T-helper 9 cell (primary cell): ENCODE measurements around the gene TSSK2.
A peak's percentile ranks its signal among the peaks of the same experiment; 100 is the strongest.
"Not testable (repeated sequence)": the region's sequence is repeated elsewhere in the genome, so short reads cannot be mapped to it uniquely, and the experiment has no call there.

Experiments used
- DNase-seq: peaks from one replicate; pipeline ENCODE4 v3.0.0-alpha.2; 2020

The TSSK2 gene

DNA sequence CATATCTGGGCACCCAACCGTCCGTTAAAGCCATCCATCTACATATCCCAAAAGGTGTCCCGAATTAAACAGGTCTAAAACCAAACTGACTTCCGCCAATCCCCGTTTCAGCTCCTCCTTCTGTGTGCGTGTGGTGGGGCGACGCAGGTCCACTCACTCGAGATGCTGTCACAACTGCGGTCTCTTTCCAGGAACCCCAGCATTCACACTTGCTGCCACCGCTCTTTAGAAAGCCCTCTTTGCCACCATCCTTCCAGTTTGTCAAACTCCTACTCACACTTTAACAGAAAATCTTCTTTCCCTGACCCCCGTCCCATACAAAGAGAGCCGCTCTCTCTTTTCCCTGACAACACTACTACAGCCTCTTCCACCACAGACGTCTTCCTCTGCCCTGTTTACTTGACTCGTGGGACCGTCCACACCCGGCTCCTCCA lies 12.9 kb downstream of the TSSK2 start:
- no peak for DNase-seq

DNA sequence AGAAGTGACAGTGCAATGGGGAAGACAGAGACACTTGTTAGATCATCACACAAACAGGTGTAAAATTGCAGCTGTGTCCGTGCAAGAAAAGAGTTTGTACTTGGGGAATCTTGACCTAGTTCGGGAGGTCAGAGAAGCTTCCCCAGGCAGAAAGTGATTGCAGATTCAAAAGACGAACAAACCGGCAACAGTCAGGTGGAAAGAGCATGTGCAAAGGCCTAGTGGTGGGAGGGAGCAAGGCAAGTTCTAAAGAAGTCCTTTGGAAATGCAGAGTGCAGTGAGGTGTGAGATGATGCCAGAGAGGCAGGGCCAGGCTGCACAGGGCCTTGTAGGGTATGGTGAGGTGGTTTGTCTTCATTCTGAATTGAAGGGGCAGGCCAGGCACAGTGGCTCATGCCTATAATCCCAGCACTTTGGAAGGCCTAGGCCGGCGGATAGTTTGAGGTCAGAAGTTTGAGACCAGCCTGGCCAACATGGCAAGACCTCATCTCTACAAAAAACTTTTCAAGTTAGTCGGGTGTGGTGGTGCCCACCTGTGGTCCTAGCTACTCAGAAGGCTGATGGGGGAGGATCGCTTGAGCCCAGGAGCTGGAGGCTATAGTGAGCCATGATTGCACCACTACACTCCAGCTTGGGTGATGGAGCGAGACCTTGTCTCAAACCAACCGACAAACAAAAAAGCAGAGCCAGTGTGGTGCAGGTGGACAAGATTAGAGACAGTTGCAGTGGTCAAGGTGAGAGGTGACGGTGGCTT lies 15.3 kb downstream of the TSSK2 start:
- no peak for DNase-seq

DNA sequence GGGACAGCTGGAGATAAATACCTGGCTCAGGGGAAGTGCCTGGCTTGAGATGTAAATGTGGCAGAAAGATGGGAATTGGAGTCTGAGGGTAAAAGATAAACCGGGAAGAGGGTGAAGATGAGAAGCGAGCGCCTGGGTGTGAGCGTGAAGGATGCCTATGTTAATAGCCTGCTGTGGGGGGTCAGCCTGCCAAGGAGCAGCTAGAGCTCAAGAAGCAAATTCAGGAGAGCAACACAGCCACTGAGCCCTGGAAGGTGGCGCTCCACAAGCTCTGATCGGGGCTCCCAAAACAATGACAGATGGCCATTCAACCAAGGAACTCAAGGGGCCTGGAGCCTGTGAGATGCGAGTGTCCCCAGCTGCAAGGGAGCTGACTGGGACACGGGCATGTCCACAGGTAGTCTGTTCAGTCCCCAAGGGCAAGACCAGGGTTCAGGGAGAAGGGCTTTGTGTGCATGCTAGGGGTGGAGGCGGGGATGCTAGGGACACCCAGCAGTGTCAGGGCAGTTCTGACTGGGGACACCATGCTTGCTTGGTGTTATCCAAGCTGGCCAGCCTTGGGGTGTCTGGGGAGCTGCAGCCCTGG lies 16.2 kb downstream of the TSSK2 start:
- DNase-seq: no peak

DNA sequence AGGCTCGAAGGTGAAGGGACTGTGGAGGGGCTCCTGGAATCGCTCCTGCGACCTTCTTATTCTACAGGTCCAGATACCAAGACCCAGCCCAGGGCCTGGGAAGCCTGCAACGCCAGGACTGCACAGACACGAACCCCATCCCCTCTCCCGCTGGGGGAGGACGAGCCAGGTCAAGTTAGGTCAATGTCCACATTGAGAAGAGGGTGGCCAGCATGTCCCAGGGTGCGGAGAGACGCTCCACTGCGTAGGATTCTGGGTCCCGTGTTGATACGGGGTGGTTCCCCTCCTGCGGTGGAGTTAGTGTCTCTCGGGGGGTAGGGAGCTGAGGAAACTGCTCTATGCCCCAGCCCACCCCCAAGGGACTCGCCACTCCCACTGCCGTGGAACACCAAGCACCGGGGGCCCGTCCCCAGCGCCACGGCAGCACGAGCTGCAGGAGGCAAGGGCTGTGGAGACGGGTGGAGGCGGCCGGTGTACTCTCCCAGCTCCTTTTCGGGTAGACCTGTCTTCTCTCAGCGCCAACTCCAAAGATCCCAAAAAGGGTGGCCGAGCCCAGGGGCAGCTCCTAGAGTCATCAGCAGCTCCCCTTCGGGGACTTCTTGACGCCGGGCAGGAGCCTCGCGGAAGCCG lies 17.4 kb downstream of the TSSK2 start:
- no peak for DNase-seq

DNA sequence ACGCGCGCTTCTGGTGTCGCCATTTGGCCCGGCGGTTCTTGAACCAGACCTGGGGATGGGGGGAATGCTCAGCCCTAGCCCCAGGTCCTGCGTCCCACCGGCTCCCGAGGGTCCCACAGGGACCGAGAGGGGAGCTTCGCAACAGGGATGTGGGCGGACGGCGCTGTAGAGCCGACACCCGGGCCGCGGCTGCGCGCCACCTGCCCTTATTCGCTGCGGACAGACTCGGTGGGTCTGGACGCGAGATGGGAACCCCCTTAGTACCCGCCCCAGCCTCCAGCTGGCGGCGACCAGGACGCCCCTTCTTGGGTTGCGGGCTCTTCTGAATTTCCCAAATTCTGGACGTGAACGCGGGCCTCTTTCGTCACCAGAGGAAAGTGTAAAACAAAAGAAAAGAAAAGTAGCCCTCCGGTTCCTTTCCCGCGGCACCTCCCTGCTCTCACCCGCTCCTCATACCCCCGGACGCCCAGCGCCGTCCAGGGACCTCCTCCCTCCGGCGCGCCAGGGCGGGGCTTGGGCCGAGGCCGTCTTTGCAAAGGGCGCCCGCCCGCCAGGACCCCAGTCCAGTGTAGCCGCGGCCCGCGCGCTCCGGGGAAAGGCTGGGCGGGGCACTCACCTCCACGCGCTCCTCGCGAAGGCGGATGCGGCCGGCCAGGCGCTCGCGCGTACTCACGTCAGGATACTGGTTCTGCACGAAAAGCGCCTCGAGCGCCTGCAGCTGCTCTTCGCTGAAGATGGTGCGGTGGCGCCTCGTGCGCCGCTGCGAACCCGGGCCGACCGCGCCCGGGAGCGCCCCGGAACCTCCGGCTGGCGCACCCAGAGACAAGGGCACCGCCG lies 18.2 kb downstream of the TSSK2 start:
- DNase-seq: peak; percentile 25

DNA sequence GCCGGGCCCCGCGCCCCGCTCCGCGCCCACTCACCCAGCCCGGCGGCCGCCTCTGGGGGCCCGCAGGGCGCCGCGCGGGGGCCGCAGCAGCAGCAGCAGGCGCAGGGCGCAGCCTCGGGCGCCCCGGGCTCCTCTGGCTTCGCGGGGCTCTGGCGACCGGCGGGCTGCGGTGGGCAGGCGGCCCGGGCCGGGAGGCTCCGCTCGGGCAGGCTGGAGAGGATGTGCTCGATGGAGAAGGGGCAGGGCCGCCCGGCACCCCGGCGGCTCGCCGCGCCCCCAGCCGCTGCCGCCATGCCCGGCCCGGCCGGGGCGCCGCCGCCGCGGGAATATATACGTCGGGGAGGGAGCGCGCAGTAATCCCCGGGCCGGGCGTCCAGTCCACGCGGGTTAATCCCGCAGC lies 18.9 kb downstream of the TSSK2 start, which contains the start of gene GSC2:
Gene GSC2, minus strand, starts transcription at position 302 of the 400 bp plus-strand sequence. Its CDS starts 9 bp downstream, at position 293.
- DNase-seq: no peak

DNA sequence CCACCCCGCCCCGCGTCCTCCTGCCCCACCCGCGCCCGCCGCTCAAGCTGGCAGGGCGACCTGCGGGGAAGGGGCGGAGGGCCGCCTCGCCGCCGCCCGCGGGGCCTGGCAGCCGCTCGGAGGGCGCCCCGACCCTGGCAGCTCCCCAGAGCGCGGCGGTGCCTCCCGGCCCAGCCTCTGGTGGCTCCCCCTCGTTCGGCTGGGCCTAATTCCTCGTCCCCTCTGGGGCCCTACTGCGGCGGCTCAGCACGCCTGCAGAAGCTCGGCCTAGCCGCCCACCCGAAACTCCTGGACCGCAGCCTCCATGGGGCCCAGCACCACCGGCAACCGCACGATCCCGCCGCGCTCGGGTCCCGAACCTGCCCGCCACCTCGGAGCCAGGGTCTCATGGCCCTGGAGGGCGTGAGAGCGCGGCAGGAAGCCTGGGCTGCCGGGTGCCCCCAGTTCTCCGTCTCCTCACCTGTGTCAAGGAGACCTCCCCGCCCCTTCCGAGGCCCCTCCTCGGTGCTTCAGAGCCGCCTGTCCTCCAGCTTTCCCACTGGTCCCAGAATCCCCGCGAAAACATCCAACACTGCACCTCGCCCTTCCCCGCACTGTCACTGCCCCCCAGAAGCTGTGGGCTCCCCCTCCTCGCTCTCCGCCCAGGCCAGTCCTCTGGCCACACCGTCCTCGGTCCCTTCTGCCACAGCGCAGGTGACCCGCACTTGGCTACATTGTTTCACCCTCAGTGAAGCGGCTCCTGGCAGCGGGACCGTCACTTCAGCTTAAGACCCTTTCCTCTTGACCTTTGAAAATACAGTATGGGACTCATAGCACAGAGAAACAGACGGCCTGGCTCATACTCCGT lies 19.6 kb downstream of the TSSK2 start:
- no peak for DNase-seq

DNA sequence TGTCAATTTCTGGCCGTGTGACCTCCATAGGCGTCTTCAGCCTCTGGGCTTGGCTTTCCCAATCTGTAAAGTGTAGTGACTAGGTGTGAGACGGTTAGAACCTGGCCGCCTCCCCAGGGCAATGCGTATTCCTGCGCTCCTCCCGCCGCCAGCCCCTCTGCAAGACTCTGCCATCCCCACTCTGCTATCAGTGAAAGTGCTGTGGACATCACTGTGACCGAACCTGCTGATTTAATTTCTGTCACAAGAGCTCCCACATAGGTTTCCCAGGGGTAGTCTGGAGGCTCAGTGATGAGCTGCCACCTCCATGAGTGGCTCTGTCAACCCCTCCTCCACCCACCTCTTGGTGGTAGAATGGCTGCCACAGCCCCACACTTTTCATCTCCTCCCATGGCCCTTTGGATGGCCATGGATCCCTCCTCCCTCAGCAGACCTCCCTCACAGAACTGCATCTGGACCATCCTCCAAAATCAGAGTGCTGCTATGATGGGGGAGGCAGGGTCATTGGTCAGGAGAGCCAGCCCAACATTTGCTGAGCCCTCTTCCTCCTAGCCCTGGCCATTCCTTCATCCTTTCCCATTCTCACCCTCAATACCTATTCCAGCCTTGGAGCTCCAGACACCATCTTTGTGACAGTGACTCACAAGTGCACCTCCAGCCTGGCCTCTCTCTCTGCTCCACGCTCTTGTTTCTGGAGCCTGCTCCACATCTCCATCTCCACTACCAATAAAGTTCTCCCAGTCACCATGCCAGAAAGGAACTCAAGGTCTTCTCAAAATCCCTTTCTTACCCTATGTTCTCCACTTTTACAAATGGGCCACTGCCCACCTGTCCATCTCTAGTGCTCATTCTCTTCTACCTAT lies 20.5 kb downstream of the TSSK2 start:
- no peak for DNase-seq

DNA sequence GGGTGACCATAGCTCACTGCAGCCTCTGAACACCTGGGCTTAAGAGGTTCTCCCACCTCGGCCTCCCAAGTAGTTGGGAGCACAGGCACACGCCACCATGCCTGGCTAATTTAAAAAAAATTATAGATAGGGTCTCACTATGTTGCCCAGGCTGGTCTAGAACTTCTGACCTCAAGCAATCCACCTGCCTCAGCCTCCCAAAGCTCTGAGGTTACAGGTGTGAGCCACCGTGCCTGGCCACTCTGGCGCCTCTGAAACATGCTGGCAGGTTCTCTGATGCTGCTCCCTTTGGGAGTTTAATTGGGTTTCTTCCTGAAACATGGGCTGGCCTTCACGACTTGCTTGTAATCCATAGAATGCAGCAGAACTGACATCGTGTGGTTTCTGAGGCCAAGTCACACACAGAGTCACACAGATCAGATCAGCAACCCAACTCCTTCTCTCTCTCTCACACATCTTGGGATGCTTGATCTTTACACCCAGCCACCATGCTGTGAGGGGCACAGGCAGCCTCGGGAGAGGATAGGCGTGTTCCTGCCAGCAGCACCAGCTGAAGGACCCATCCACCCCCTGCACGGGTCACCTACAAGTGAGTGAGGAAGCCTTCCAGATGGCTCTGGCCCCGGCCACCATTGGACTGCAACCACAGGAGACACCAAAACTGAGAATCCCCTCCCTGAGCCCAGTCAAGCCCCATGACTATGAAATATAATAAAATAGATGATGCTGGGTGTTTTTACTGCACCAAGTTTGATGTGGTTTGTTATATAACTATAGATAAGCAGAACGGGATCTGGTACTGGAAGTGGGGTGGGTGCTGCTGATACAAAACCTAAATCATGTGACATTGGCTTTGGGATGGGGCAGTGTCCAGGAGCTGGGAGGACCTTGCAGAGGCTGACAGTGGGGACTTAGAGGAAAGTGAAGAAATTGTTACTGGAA lies 22.1 kb downstream of the TSSK2 start:
- DNase-seq: no peak

DNA sequence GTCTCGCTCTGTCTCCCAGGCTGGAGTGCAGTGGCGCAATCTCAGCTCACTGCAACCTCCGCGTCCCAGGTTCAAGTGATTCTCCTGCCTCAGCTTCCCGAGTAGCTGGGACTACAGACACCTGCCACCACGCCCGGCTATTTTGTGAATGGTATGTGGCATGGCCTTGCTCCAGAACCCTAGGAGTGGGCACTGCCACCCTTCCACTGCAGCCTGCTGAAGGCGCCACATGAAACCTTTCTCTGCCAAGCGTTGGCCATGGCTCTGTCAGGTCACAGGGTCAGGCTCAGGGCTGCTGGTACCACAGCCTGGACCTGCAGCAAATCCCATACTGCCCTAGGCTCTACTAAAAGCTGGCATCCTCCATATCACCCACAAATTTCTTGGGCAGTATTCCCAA lies 25.0 kb downstream of the TSSK2 start:
- not testable (repeated sequence) for DNase-seq

DNA sequence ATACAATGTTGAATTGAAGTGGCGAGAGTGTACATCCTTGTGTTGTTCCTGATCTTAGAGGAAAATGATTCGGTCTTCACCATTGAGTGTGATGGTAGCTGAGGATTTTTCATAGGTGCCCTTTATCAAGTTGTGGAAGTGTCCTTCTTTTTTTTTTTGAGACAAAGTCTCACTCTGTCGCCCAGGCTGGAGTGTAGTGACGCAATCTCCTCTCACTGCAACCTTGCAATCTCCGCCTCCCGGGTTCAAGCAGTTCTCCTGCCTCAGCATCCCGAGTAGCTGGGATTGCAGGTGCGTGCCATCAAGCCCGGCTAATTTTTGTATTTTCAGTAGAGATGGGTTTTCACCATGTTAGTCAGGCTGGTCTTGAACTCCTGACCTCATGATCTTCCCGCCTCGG lies 27.5 kb downstream of the TSSK2 start:
- not testable (repeated sequence) for DNase-seq

DNA sequence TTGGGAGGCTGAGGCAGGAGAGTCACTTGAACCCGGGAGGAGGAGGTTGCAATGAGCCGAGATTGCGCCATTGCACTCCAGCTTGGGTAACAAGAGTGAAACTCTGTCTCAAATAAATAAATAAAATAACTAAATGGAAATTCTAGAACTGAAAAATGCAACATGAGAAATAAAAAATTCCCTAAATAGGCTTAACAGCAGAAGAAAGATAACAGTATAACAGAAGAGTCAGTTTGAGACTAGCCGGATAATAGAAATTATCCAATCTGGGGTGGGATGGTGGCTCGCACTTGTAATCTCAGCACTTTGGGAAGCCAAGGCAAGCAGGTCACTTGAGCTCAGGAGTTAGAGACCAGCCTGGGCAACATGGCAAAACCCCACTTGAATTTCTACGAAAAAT lies 33.3 kb downstream of the TSSK2 start:
- DNase-seq: no peak

DNA sequence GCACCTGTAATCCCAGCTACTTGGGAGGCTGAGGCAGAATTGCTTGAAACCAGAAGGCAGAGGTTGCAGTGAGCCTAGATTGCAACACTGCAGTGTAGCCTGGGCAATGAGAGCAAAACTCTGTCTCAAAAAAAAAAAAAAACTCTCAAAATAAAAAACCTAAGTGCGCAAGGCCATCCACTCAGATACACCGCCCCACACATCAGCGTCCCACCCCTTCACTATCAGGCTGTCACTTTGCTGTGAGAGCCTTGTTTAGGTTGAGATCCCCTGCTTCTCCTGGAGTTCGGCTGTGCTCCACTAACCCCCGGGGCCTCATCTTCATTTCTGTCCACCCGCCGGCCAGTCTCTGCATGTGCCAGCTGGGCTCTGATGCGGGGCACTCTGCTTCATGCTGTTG lies 35.3 kb downstream of the TSSK2 start:
- no peak for DNase-seq

DNA sequence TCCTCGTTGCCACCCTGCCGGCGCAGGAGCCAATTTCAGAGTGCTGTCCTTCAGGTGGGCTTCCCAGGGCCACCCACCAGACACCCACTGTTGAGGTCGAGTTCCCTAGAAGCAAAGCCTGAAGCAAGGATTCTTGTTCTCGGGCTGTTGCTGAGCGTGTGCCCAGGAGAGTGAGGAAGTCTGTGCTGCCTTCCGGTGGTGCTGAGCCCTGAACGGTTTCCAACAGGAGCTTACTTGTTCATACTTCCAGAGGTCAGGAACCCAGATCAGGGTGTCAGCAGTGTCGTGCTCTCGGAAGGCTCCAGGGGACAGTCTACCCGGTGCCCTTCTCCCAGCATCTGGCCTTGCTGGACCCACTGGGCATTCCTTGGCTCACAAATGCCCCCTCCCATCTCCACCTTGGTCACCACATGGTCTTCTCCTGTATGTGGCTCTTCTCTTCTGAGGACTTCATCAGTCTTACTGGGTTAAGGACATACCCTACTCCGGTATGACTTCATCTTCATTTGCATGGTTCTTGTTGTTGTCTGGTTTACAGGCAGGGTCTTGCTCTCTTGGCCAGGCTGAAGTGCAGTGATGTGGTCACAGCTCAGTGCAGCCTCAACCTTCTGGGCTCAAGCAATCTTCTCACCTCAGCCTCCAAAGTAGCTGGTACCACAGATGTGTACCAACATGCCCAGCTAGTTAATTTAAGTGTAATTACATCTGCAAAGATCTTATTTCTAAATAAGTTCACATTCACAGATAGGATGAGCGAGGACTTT lies 36.2 kb downstream of the TSSK2 start:
- DNase-seq: no peak

DNA sequence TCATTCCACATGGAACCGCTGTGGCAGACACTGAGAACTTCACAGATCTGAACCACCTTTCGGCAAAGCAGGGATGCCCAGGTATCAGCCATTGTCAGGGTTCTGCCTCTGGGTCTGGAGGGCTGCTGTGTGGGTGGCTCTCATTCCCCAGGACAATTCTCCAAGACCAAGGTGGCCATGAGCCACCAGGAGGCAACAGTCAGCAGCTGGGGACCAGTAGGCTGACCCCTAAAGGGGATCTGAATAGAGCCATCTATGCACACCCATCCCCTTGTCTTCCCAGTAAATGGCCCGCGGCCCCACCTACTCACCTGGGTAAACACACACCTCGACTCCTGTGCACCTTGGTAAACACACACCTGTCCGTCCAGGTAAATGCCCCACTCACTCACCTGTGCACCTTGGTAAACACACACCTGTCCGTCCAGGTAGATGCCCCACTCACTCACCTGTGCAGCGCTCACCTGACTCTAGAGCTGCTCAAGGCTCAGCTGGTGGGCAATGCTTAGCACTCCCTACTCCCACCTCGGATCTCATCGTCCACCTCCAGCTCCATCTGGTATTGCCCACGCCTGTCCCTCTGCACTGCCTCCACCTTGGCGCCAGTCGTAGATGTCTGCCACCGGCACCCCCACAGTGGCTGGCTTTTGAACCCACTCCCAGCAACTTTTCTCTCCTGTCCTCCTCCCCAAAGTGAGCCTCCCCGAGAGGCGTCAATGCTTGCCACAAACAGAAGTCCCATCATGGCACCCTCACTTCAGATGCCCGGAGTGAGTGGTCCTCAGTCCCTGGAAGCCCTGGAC lies 37.2 kb downstream of the TSSK2 start:
- no peak for DNase-seq

DNA sequence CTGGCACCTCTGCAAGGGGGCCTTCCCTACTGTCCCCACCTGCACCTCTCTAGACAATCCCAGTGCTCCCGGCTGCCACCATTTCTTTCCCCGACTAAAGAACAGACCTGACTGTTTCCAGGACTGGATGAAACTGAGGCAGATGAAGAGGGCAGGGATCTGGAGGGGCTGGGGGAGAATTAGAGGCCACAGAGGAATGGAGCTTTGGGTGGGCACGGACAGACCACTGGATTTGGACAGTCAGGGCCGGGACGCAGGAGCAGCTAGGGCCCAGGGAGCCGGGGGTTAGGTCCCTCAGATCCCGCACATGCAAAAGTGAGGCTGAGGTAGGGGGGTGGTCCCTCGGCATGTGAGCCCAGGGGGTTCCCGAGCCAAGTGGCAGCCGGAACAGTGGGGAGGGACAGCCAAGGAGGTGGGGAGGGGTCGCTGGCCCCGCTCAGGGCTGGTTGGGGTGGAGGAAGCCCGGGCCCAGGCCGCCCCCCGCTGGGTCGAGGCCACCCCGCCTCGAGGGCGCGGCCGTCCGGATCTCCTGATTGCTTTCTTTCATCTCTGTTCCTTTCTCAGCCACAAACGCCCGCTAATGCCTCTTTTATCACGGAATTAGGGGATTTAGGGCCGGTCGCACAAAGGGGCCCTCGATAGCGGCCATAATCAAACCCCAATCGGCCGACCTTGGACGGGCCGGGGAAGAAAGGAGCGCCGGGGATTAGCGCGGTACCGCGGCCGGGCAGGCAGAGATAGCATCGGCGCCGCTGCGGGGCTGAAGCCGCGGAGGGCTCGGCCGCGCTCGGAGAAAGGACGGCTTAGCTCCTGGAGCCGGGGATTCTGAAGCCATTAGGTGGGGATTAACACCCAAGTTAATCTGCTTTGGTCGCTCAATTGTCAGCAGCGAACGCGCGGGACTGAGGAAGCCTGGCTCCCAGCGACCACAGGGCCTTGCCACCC lies 38.2 kb downstream of the TSSK2 start:
- no peak for DNase-seq

DNA sequence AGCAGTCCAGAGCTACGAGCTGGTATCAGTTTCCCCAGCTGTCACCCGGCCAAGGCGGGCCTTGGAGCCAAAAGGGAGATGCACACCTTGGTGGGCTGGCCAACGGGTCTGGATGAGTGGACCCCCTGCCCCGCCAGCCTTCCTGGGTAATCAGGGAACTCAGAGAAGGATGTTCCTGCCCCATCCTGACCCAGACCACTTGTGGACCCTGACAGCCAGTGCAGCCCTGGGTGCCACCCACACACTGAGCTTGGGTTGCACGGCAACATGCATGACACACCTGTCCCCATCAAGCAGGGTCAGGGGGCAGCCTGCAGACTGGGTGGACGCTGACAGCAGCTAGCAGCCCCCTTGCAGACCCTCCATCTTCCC lies 38.8 kb downstream of the TSSK2 start:
- DNase-seq: no peak
